Measurements from ENCODE around the gene ZPR1. TPM values are rescaled to one million over a fixed set of nuclear protein-coding genes. Genes with fewer than 3 reads are reported as not detected.
"Not testable (repeated sequence)": the region's sequence is repeated elsewhere in the genome, so short reads cannot be mapped to it uniquely, and the experiment has no call there.

Gene ZPR1
- polyA plus RNA-seq, 5 donors, result 46.1 to 54.3 (median 52.3) TPM

DNA sequence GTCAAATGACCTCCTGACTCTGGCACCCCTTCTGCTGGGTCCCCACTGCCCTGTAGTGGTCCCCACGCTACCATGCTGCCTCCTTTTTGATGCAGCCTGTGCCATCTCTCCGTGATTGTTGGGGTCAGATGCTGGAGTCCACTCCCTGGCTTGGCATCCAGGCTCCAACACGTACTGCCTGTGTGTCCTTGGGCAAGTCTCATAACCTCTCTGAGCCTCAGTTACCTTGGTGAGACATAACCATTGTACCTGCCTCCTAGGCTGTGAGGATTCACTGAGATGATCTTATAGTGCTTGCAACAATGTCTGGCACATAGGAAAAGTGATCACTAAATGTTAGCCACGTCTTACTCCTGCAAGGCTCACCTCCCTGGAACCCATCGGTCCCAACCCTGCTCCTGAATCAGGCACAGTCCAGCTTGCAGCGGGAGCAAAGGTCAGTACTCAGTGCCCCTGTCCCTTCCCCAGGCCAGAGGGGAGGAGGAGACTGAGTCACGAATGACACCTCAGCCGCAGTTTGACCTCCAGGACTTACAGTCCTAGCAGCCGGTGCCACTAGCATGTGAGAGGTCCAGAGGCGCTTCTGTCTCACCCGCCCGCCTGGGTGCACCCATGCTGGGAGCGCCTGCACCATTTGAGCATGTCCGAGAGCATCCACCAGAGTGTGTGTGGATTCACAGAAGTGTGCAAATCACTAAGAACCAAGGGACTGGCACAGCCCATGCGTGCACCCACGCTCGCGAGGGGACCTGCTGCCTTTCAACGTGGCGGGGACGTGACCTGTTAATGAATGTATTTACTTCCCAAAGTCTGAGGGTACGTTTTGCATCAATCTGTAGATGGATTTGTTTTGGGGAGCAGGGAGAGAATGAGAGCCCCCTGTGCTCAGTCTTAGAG lies 38.3 kb upstream of the ZPR1 start:
- no peak for DNase-seq

DNA sequence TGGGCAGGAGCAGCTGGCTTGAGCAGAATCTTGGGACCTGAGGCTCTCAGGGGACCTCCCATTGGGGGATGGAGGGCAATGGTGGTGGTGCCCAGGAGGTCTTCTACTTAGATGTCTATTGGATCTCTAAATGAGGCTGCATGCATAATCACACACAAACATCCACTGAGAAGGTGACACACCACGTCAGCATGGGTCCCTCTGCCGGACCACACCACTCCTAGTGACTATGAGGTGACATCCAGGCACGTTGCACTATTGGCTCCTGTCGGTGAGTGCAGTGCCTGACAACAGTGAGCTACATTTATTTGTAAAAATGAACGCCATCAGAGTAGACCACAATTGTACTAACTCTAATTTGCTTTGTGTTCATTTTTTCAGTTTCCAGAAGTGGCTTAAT lies 37.6 kb upstream of the ZPR1 start:
- DNase-seq, result no peak

DNA sequence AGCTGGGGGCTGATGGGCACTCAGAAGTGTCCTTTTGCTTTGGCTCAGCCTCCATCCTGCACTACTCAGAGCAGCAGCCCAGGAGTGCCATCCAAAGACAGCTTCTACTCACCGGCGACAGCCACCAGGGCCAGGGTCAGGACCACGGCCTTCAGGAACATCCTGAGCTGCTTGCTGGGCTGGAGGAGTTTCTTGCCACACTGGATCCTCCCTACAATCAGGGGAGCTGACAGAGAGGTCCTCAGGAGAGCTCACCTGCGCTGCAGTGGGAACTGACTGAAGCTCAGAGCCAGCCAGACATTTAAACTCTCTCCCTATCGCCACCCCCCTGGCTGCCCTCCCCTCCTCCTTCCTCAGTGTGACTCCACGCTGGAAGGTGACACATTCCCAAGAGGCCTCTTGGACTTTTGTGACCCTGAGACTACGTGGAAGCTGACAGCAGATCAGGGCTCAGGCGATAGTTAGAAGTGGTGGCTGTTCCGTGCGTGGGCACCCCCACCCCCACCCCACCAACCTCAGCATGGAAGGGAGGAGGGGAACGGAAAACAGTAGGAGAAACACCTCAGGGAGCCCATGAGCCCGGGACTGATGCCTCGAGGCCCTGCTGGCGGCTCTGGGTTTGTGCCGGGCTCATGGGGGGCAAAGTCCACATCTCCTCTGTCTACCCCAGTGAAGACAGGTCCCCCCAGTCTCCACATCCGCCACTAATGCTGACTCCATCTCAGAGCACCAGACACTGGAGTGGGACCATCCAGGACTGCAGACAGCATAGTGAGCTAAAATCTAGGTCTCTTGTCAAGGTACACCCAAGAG lies 35.4 kb upstream of the ZPR1 start, which contains the start of gene APOA4:
Gene APOA4 (minus strand): TSS at position 274 of the 813 bp plus-strand sequence. CDS start 113 bp downstream, at position 161.
- no peak for DNase-seq

DNA sequence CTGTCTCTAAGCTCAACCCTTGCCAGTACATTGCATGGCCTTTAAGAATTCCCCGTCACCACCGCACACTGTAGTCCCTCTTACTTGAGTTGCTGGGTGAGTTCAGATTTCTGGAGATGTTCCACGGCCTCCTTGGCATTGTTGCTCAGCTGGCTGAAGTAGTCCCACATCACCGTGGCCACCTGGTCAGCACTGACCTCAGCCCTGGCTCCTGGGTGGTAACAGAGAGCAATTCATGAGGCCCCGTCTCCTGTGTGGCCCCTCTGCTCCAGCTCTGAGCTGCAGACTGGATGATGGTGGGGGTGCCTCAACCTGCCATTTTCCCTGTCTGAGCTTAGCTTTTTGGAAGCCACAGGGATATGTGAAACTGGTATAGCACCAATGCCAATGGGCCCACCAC lies 34.8 kb upstream of the ZPR1 start:
- no peak for DNase-seq

DNA sequence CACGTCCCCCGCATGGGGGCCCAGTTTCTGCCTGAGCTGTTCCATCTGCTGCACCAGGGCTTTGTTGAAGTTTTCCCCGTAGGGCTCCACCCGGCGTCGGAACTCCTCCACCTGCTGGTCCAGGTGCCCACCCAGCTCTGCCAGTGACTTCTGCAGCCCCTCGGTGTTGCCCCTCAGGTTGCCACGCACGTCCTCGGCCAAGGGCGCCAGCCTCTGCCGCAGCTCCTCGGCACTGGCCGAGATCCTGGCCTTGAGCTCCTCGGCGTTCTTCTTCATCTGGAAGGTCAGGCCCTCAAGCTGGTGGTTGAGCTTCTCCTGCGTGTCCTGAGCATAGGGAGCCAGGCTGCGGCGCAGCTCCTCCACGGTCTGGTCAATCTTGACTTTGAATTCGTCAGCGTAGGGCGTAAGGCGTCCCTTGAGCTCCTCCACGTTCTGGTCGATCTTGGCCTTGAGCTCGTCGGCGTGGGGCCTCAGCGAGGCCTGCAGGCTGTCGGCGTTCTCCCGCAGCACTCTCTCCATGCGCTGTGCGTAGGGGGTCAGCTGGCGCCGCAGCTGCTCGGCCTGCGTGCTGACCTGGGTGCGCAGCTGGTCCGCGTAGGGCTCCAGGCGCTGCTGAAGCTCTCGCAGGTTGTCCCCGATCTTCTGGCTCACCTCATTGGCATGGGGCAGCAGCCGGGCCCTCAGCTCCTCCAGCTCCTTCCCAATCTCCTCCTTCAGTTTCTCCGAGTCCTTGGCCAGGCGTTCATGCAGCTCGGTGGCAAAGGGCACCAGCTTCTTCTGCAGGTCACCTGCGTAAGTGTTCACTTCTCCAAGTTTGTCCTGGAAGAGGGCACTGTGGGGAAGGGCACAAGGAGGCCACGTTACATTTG lies 33.5 kb upstream of the ZPR1 start:
- no peak for DNase-seq

DNA sequence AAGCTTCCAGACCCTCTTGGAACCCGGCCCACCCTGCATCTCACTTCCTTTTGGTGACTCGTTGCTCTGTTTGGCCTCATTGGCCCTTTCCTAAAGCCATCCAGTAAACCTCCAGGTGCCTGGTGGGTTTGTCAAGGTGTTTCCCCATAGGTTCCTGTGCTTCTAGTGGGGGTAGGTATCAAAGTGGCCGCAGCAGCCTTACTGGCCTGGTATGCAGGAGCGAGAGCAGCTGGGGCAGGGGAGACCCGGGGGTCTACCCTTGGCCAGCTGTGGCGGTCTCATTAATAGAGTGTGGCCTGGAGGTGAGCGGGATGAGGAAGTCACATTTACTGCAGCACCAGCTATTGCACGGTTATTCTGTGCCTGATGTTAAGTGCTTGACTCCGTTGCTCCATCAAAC lies 31.2 kb upstream of the ZPR1 start:
- no peak for DNase-seq

DNA sequence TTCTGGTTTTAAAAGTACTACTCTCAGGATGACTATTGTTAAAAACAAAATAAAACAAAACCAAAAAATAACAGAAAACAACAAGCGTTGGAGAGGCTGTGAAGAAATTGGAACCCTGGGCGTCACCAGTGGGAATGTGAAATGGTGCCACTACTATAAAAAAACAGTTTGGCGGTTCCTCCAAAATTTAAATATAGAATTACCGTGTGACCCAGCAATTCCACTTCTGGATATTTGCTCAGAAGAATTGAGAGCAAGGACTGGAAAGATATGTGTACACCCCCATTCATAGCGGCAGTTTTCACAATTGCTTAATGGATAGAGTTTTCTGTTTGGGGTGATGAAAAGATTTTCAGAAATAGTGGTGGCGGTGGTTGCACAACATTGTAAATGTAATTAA lies 26.7 kb upstream of the ZPR1 start:
- DNase-seq, result no peak

DNA sequence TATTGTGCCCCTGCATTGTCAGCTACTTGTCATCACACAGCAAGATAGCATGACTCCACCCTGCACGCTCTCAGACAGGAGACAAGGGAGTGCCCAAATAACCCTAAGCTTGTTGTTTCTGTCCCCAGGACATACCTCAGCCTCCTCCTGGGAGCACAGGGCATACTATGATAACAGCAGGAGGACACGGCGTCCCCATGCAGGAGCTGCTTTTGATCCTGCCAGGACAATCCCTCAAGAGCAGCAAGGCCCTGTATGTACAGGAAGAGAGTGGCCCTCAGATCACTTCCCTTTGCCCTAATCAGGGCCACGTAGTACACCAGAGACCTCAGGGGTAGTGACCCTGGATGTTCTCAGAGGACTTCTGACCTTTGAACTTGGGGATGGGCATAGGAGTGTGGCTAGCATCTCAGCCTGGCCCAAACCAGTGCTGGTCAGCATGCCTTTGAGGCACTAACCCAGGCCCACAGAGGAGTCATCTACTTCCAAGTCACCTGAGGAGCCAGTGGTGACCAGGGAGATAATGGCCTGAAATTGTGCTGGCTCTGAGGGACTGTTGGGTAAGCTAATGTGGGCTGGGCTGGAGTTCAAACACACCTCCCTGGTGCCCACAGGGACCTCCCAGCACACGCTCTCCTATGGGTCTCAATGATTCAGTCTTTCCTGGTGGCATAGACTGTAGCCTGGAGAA lies 26.1 kb upstream of the ZPR1 start:
- DNase-seq, result no peak

DNA sequence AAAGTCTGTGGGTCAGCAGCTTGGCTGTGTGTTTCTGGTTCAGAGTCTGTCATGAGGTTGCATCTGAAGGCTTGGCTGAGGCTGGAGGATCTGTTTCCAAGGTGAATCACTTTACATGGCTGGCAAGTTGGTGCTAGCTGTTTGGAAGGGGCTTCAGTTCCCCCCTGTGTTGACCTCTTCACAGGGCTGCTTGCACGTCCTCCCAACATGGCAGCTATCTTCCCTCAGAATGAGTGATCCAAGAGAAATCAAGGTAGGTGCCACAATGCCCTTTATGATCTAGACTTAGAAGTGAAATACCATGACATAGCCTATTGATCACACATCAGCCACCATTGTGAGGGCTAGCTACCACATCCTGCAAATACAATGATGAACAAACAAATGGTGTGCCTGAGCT lies 25.3 kb upstream of the ZPR1 start:
- no peak for DNase-seq

DNA sequence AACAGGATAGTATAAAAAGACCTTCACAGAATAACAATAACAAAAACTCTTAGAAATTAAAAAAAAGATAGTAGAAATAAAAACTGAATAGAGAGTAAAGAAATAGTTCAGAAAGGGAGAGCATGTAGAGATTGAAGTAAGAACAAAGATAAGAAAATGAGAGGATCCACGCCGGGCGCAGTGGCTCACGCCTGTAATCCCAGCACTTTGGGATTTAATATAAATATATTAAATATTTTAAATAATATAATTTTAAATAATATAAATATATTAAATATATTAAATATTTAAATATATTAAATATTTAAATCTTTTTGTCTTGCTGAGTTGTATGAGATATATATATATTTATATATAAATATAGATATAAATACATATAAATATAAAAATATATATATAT lies 24.3 kb upstream of the ZPR1 start:
- DNase-seq, result no peak

DNA sequence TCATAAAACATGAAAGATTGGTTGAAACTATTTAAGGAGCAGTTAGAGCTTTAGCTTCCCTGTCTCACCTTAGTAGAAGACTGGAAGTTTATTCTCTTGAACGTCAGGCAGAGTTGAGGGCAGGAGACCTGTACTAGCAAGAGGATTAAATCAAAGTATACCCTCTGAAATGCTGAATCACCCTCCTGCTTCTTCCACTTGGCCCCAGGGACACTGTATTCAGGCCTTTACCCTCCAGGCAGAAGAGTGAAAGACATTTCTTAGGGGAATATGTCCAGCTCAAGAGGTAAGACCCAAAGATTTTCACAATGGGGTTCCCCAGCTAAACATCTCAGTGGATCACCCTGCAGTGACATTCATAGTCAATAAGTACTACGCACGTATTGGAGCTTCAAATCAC lies 23.4 kb upstream of the ZPR1 start:
- DNase-seq, result no peak

DNA sequence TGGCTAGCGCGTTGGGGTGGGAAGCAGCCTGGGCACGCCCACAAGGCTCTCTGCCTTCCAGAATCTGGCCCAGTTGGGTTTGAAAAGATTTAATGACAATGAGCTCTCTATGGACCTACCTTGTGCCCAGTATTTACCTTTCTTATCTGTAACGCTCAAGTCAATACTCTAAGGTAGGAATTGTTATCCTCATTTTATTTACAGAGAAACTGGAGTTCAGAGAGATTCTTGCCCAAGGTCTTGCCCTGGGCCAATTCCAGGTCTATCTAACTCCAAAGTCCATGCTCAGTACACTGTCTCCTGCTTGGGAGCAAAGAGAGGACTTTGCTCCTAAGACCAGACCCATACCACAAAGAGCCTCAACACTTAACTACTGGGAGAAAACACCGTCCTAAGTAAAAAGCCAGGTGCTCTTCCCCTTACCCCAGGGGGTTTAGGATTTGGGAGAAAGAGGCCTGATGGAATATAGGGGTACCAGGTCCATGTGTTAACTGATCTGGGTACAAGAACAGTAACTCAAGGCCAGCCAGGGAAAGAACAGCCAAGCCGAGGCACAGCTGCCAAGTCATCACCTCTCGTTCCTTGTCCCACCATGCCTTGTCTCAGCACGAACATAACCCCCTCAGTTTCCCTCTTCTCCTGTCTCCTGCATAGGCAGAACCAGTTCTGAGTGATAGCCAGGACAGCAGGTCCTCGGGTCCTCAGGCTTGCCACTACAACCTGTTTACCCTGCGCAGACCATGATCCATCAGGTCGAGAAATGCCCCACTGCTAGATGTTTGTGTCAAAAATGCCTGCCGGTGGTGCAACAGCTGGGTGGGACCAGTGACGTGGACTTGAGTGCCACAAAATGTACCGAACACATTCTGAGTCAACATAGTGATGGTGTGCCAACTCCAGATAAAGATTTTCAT lies 20.7 kb upstream of the ZPR1 start:
- no peak for DNase-seq

DNA sequence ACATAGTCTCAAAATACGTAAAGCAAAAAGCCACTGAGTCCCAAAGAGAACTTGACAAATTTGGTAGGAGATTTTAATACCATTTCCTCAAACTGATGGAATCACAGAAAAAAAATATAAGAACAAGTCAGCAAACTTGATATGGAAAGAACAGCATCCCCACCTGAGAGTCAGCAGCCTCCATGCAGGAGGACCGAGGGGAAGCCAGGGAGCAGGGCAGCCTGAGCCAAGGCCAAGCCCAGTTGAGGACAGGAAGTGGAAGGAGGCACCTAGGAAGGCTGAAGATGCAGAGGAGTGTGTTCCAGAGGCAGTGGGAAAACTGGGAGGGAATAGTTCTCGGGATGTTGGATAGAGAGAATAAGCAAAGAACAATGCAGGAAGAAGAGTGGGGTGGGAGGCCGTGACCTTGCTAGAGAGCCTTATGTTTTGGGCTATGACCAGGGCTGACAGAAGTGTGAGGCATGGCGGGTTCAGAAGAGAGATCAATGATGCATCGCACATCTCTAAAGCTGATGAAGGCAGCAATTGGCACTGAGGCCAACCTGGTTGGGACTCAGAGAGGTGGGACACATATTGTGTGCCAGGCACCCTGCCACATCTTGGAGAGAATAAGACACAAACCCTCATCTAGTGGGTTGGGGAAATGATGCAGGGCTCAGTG lies 19.9 kb upstream of the ZPR1 start:
- no peak for DNase-seq

DNA sequence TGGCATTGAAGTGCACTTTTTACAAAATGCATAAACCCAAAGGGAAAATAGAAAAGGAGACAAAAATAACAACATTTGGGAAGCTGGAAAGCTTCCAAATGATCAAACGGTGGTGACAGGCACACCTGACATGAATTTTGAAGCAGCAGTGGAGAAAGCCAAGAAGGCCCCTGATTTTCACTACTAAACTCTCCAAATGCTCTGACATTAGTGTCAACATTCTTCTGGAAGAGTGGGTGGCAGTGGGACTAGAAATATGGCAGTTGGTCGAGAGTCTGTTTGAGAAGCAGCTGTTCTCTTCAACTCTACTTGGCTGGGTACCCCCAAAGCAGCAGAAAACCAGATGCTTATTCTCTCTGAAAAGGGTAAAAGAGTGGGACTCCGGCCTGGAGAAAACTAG lies 16.2 kb upstream of the ZPR1 start:
- no peak for DNase-seq

DNA sequence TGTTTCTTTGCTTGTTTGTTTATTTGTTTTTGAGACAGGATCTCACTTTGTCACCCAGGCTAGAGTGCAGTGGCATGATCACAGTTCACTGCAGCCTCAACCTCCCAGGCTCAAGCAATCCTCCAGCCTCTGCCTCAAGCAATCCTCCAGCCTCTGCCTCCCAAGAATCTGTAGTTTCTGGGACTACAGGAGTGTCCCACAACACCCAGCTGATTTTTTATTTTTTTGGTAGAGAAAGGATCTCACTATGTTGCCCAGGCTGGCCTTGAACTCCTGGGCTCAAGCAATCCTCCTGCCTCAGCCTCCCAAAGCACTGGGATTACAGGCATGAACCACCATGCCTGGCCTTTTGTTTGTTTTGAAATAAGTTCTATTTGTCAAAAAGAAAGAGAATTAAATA lies 13.8 kb upstream of the ZPR1 start:
- DNase-seq, result not testable (repeated sequence)

DNA sequence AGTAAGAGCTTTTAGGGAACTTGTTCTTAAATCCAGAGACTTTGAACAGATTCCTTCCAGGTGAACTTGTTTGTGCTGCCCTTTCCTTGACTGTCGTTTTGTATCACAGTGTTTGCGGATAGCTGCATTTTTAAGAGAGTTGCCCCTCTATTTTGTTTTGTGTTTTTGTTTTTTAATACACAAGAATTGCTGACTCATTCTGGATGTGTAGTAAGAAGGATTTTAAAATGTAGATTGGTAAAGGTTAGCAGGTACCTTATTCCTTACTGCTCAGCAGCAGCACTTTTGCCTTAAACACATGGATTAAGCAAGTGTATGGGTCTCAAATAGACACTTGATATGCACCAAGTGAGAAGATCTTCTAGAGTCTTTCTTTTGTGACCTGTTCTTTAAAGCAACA lies 12.8 kb upstream of the ZPR1 start:
- DNase-seq, result no peak

DNA sequence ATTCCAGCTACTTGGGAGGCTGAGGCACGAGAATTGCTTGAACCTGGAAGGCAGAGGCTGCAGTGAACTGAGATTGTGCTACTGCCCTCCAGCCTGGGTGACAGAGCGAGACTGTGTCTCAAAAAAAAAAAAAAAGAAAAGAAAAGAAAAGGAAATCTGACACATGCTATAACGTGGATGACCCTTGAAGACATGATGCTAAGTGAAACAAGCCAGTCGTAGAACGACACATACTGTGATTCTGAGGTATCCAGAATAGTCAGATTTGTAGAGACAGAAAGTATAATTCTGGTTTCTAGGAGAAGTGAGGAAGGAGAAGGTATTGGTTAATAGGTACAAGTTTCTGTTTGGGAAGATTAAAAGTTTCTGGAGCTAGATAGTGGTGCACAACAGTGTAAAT lies 10.5 kb upstream of the ZPR1 start:
- DNase-seq, result no peak

DNA sequence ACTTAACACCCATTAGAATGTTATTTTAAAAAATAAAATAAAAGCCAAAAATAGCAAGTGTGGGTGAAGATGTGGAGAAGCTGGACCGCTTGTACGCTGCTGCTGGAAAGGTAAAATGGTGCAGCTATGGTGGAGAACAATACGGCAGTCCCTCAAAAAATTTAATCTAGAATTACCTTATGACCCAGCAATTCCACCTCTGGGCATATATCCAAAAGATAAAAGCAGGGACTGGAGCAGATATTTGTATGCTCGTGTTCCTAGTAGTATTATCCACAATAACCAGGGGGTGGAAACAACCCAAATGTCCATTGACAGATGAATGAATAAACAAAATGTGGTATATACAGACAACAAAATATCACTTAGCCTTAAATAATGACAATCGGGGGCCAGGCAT lies 10.0 kb upstream of the ZPR1 start:
- no peak for DNase-seq

DNA sequence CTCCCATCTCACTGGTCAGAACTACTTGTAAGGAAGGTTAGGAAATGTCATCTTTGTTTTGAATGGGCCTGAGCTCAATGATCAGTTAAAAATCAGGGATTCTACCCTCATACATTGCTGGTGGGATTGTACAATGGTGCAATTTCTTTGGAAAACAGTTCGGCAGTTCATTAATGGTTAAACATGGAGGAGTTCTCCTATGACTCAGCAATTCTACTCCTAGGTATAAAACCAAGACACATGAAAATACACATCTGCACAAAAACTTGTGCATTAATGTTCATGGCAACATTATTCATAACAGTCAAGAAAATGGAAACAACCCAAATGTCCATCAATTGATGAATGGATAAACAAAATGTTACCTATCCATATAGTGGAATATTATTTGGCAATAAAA lies 8.7 kb upstream of the ZPR1 start:
- DNase-seq, result no peak

DNA sequence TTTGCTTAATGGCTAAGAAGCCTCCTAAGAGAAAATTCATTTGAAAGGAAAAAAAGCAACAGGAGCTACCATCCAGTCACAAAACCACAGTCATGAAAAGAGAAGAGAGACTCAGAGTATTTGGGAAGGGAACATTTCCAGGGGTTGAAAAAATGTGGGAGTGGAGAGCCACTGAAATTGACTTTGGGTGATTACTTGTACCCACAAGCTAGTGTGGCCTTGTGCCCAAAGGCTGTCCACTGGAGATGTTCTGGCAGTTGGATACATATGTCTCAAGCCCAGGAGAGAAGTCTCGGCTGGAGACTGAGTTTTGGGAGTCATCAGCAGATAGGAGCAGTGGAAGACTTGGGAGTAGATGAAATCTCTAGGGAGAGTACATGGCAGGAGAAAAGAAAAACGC lies 7.0 kb upstream of the ZPR1 start:
- DNase-seq, result no peak
